KMS-11 (cell line): ENCODE measurements around the gene EBF4.

Experiments used
- H2AFZ ChIP-seq: fragments of 200-600 bp; sonication (generic); 2 replicates; pipeline ENCODE4 v1.6.1; 2016; ENCODE audit warnings: antibody characterized with exemption, mixed run types, low read depth
- H3K27ac ChIP-seq: fragments of 200-600 bp; sonication (generic); 2 replicates; pipeline ENCODE4 v1.6.1; 2016; ENCODE audit warnings: mild to moderate bottlenecking, mixed run types
- H3K27me3 ChIP-seq: fragments of 200-600 bp; sonication (generic); 2 replicates; pipeline ENCODE4 v1.6.1; 2017; ENCODE audit warnings: mild to moderate bottlenecking, low read depth, mixed run types, moderate library complexity; ENCODE audit not compliant: insufficient read depth
- H3K36me3 ChIP-seq: fragments of 200-600 bp; sonication (generic); 2 replicates; pipeline ENCODE4 v1.6.1; 2017; ENCODE audit warnings: mild to moderate bottlenecking, mixed run types; ENCODE audit not compliant: insufficient read depth
- H3K4me1 ChIP-seq: fragments of 200-600 bp; sonication (generic); 2 replicates; pipeline ENCODE4 v1.6.1; 2016; ENCODE audit warnings: mild to moderate bottlenecking, low read depth, mixed run types; ENCODE audit not compliant: poor library complexity, severe bottlenecking
- H3K4me2 ChIP-seq: fragments of 200-600 bp; sonication (generic); 2 replicates; pipeline ENCODE4 v1.7.0; 2016; ENCODE audit warnings: mild to moderate bottlenecking, mixed run types
- H3K4me3 ChIP-seq: fragments of 200-600 bp; sonication (generic); IDR thresholded peaks from 2 replicates; pipeline ENCODE4 v1.6.1; 2017; ENCODE audit warnings: low read depth, low read length, mixed read lengths; ENCODE audit not compliant: insufficient read depth
- H3K79me2 ChIP-seq: fragments of 200-600 bp; sonication (generic); 2 replicates; pipeline ENCODE4 v1.6.1; 2016; ENCODE audit warnings: low read depth, mixed run types; ENCODE audit not compliant: insufficient read depth
- H3K9ac ChIP-seq: fragments of 200-600 bp; sonication (generic); 2 replicates; pipeline ENCODE4 v1.6.1; 2016; ENCODE audit warnings: mild to moderate bottlenecking, mixed run types
- H4K20me1 ChIP-seq: fragments of 200-600 bp; sonication (generic); 2 replicates; pipeline ENCODE4 v1.6.1; 2016; ENCODE audit warnings: mild to moderate bottlenecking, mixed run types; ENCODE audit not compliant: insufficient read depth
- TF ChIP-seq, protein P1 (sequence below): fragments of 200-600 bp; sonication (generic); conservative IDR thresholded peaks from 2 replicates; pipeline ENCODE4 v1.6.1; 2017; ENCODE audit warnings: low read depth, mild to moderate bottlenecking, antibody characterized with exemption, low read length, moderate library complexity, mixed read lengths

Gene EBF4

DNA sequence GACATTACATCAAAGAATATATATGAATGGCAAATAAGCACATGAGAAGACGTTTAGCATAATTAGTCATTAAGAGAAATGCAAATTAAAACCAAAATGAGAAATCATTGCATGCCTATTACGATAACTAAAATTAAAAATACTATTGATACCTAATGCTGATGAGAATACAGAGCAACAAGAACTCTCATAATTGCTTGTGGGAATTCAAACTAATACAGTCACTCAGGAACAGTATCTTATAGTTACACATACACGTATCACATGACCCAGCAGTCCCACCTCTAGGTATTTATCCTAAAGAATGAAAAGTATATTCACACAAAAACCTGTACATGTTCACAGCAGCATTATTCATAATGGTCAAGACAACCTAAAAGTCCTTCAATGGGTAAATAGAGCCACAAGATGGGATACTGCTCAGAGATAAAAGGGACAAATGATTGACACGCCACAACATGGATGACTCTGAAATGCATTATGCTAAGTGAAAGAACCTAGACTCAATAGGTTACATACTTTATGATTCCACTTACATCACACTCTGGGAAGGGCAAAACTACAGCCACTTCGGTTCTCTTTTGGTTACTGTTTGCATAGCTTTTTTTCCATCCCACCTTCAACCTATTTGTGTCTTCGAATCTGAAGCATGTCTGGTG is 91.5 kb downstream of the EBF4 start:
- H3K27ac ChIP-seq: no peak overlapping the region
- H3K79me2 ChIP-seq: no peaks in the 10 kb centered on the region
- H2AFZ ChIP-seq: no peak overlapping the region
- H3K36me3 ChIP-seq: no peaks in the 10 kb centered on the region
- H3K4me1 ChIP-seq: peaks cover 5% of the 10 kb centered on the region
- TF ChIP-seq, protein P1, sequence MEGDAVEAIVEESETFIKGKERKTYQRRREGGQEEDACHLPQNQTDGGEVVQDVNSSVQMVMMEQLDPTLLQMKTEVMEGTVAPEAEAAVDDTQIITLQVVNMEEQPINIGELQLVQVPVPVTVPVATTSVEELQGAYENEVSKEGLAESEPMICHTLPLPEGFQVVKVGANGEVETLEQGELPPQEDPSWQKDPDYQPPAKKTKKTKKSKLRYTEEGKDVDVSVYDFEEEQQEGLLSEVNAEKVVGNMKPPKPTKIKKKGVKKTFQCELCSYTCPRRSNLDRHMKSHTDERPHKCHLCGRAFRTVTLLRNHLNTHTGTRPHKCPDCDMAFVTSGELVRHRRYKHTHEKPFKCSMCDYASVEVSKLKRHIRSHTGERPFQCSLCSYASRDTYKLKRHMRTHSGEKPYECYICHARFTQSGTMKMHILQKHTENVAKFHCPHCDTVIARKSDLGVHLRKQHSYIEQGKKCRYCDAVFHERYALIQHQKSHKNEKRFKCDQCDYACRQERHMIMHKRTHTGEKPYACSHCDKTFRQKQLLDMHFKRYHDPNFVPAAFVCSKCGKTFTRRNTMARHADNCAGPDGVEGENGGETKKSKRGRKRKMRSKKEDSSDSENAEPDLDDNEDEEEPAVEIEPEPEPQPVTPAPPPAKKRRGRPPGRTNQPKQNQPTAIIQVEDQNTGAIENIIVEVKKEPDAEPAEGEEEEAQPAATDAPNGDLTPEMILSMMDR: no peak
- no peaks in the 10 kb centered on the region for H3K27me3 ChIP-seq
- H3K9ac ChIP-seq: no peak overlapping the region
- no peaks in the 10 kb centered on the region for H4K20me1 ChIP-seq
- H3K4me2 ChIP-seq: no peak overlapping the region
- H3K4me3 ChIP-seq: no peak overlapping the region

DNA sequence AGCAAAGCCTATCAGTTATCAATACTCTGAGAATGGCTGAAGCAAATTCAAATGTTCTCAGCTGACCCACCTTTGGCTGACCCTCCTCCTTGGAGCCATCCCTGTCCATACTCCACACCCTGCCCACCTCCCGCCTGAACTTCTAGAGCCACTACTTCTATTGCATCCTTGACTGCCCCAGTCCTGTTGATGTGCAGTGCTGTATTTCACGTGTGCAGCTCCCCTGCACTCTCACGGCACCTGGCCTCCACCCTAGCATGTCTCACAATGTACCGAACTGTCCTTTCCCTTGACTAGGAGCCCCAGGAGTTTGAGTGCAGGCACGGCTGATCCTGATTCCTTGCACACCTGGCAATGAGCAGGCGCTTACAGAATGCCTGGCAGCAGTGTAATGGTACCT is 100.9 kb downstream of the EBF4 start:
- Histone ChIP-seq H3K27ac (no peak overlapping the region), H3K4me2 (no peak overlapping the region), H3K4me1 (no peaks in the 10 kb centered on the region), H3K9ac (no peak overlapping the region), H3K36me3 (no peaks in the 10 kb centered on the region), H2AFZ (no peak overlapping the region), H4K20me1 (no peaks in the 10 kb centered on the region), H3K79me2 (no peaks in the 10 kb centered on the region), H3K27me3 (no peaks in the 10 kb centered on the region), H3K4me3 (no peak overlapping the region)
- TF ChIP-seq, protein P1: no peak

DNA sequence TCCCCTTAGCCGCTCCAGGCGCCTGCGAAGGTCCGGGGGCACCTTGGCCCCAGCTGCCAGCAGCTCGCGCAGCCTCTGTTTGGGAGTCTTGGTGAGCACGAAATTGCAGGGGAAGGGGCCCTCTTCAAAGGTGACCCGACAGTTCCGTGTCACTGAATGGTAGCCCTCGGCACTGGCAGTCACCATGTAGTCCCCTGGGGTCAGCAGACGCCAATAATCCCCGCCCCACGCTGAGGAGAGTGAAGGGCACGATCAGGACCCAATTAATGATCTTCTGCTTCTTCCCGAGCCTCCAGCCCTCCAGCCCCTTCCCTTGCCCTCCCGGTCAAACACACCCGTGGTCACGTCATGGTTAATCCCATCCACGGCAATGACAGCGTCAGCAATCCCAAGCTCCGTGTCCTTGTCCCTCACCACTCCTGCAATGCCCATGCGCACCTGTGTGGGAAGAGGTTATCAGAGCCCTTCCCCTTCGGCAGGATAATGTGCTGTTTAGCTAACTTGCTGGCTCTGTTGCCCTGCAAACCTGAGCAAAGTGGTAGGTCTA is 101.7 kb downstream of the EBF4 start:
- Histone ChIP-seq H3K27ac (no peak overlapping the region), H3K4me1 (no peaks in the 10 kb centered on the region), H3K36me3 (no peaks in the 10 kb centered on the region), H4K20me1 (no peaks in the 10 kb centered on the region), H3K27me3 (no peaks in the 10 kb centered on the region), H2AFZ (no peak overlapping the region), H3K79me2 (no peaks in the 10 kb centered on the region), H3K4me3 (no peak overlapping the region), H3K4me2 (no peak overlapping the region), H3K9ac (no peak overlapping the region)
- TF ChIP-seq, protein P1: no peak

DNA sequence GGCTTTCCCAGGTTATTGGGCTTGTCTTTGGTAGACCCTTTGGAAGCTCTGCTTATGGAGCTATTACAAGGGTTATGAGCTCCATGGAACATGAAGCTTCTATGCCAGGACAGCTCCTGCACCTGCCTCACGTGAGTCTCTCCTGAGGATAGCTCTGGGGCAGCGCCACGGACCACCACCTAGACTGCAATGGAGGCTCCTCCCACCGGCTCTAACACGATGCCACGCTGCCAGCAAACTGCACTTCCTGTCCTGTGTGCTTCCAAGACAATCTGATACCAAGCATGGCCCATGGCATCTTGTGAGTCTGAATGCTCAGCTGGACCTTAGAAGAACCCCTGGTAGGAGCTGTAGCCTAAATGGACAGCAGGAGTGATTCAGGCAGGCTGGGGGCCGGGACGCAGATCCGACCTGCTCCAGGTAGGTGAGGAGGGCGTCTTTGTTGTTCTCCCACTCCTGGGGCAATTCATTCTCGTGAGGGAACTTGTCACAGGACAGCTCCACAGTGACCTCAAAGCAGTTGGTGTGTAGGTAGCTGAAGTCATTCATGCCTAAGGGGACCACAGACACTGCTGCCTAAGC is 102.4 kb downstream of the EBF4 start:
- no peak overlapping the region for H3K4me2 ChIP-seq
- no peak overlapping the region for H3K9ac ChIP-seq
- no peaks in the 10 kb centered on the region for H3K36me3 ChIP-seq
- no peaks in the 10 kb centered on the region for H3K79me2 ChIP-seq
- no peak overlapping the region for H3K27ac ChIP-seq
- H4K20me1 ChIP-seq: no peaks in the 10 kb centered on the region
- H3K4me3 ChIP-seq: no peak overlapping the region
- H3K27me3 ChIP-seq: no peaks in the 10 kb centered on the region
- no peaks in the 10 kb centered on the region for H3K4me1 ChIP-seq
- no peak overlapping the region for H2AFZ ChIP-seq
- TF ChIP-seq, protein P1: no peak
